HepG2 (cell line): ENCODE measurements around the gene TTK. TPM values are rescaled to one million over a fixed set of nuclear protein-coding genes. Genes with fewer than 3 reads are reported as not detected.

Experiments
- AHR ChIP-seq: IDR thresholded peaks from 2 replicates; pipeline ENCODE4 v1.6.1; 2018; ENCODE audit warnings: missing genetic modification reagents, missing compliant biosample characterization
- DPF2 ChIP-seq: sonication (generic); formaldehyde crosslinking; IDR thresholded peaks from 2 replicates; pipeline ENCODE4 v1.4.0; 2020; ENCODE audit warnings: mild to moderate bottlenecking, low read depth, missing genetic modification reagents, borderline replicate concordance
- HIC2 ChIP-seq: sonication (generic); formaldehyde crosslinking; IDR thresholded peaks from 2 replicates; pipeline ENCODE4 v1.9.0; 2022; ENCODE audit warnings: low read depth, missing genetic modification reagents
- HMGA1 ChIP-seq: sonication (generic); formaldehyde crosslinking; conservative IDR thresholded peaks from 2 replicates; pipeline ENCODE4 v1.4.0; 2020; ENCODE audit warnings: missing genetic modification reagents
- NCOA1 ChIP-seq: sonication (generic); formaldehyde crosslinking; IDR thresholded peaks from 2 replicates; pipeline ENCODE4 v1.9.0; 2021; ENCODE audit warnings: missing genetic modification reagents
- TCF7 ChIP-seq: sonication (generic); IDR thresholded peaks from 2 replicates; pipeline ENCODE4 v1.6.1; 2016; ENCODE audit warnings: antibody characterized with exemption, low read depth
- TRAFD1 ChIP-seq: sonication (generic); formaldehyde crosslinking; IDR thresholded peaks from 2 replicates; pipeline ENCODE4 v1.5.1; 2020; ENCODE audit warnings: missing genetic modification reagents, mild to moderate bottlenecking, borderline replicate concordance
- TRIM24 ChIP-seq: sonication (generic); formaldehyde crosslinking; IDR thresholded peaks from 2 replicates; pipeline ENCODE4 v1.8.0; 2022; ENCODE audit warnings: mild to moderate bottlenecking, missing genetic modification reagents
- UBTF ChIP-seq: sonication (generic); formaldehyde crosslinking; IDR thresholded peaks from 2 replicates; pipeline ENCODE4 v1.4.0; 2020; ENCODE audit warnings: mild to moderate bottlenecking, missing genetic modification reagents
- WIZ ChIP-seq: sonication (generic); formaldehyde crosslinking; IDR thresholded peaks from 2 replicates; pipeline ENCODE4 v1.5.1; 2020; ENCODE audit warnings: mild to moderate bottlenecking, missing genetic modification reagents
- ZBTB40 ChIP-seq, 2 experiments: fragments of 450-650 bp in 1 of 2; sonication (generic) in 1 of 2; formaldehyde crosslinking in 1 of 2; IDR thresholded peaks; 2 replicates each; pipeline versions ENCODE4 v1.6.1 to v1.8.0; 2016 to 2022; ENCODE audit warnings: antibody characterized with exemption in 1 of 2, mild to moderate bottlenecking in 1 of 2, missing genetic modification reagents in 1 of 2
- ZNF629 ChIP-seq: sonication (generic); formaldehyde crosslinking; conservative IDR thresholded peaks from 2 replicates; pipeline ENCODE4 v1.5.0; 2020; ENCODE audit warnings: missing genetic modification reagents
- polyA plus RNA-seq, 8 experiments: library from polyadenylated mRNA; depleted of rRNA in 3 of 8; stranded (reverse) in 7 of 8; unstranded in 1 of 8; fragments of >200 nt; fragmentation: Illumina TruSeq in 4 of 8; extraction: Trizol in 4 of 8; gene quantifications; 2 replicates each; pipeline versions ENCODE4 v1.2.1 to v1.2.3, GENCODE V29; 2011 to 2016; ENCODE audit warnings: low read depth in 4 of 8, missing spikeins in 1 of 8, mixed read lengths in 1 of 8; ENCODE audit not compliant: insufficient read depth in 1 of 8
- total RNA-seq, 5 experiments: library from RNA; depleted of rRNA; stranded (reverse); fragments of >200 nt; fragmentation: Illumina TruSeq; extraction: Trizol; gene quantifications; 2 replicates each; pipeline ENCODE4 v1.2.3, GENCODE V29; 2016; ENCODE audit warnings: low read depth in 1 of 5

Gene TTK
- total and polyA plus RNA-seq, 2 of the 13 experiments (the other 11 are each of a cell fraction or from before 2014, with no cell fraction given): 8.6 to 33.2 TPM

- TF ChIP-seq WIZ: no peak
- peak; percentile 32; the same call in 1 of the 2 replicates for TF ChIP-seq NCOA1
- no peak for TF ChIP-seq UBTF (CRISPR knock-in tag)
- TF ChIP-seq DPF2: no peak
- TF ChIP-seq ZNF629 (CRISPR knock-in tag): no peak
- no peak for TF ChIP-seq HMGA1 (CRISPR knock-in tag)
- TF ChIP-seq ZBTB40 (IDR thresholded peaks at IDR 0.05): no peak
- TF ChIP-seq ZBTB40 (CRISPR knock-in tag; IDR thresholded peaks at IDR 0.05): no peak
- TF ChIP-seq TRIM24: no peak
- TF ChIP-seq TRAFD1 (CRISPR knock-in tag): no peak
- 0 out of 2 replicates have a peak, but pooled peaks have one; percentile 11 for TF ChIP-seq TCF7
- no peak for TF ChIP-seq HIC2 (CRISPR knock-in tag)
- no peak for TF ChIP-seq AHR
These were observed at the start of gene TTK (continued) for GRCh38 chr6:80004173-80005072.
